Heart left ventricle (tissue), 16 donors: ENCODE data around the gene SLC24A4. TPM values are rescaled to one million over a fixed set of nuclear protein-coding genes. Genes with fewer than 3 reads are reported as not detected.

Source experiments
- ATAC-seq, 4 donors: fragments of 200-7000 bp; cut with Tn5 transposase; one replicate each; pipeline ENCODE4 v1.9.1; 2020 to 2022; ENCODE audit warnings: moderate library complexity in 4 of 4, mild to moderate bottlenecking in 3 of 4, moderate number of reproducible peaks in 1 of 4
- DNase-seq, 5 donors: peaks; one replicate each; pipeline ENCODE4 v3.0.0-alpha.2; 2020
- H3K27ac ChIP-seq, 12 donors: fragments of 200-600 bp; sonication (generic) in 4 of 12; one replicate each; pipeline versions ENCODE4 v1.5.0 to v1.8.0; 2016 to 2022; ENCODE audit warnings: mild to moderate bottlenecking in 2 of 12
- H3K27me3 ChIP-seq, 9 donors: fragments of 200-600 bp; sonication (generic) in 2 of 9; one replicate each; pipeline versions ENCODE4 v1.5.1 to v1.8.0; 2016 to 2022; ENCODE audit warnings: mild to moderate bottlenecking in 3 of 9
- H3K36me3 ChIP-seq, 9 donors: fragments of 200-600 bp; sonication (generic) in 2 of 9; one replicate each; pipeline versions ENCODE4 v1.5.0 to v1.8.0; 2018 to 2022; ENCODE audit warnings: mild to moderate bottlenecking in 2 of 9
- H3K4me1 ChIP-seq, 12 donors: fragments of 200-600 bp; sonication (generic) in 4 of 12; one replicate each; pipeline versions ENCODE4 v1.5.0 to v1.8.0; 2016 to 2022; ENCODE audit warnings: mild to moderate bottlenecking in 3 of 12
- H3K4me3 ChIP-seq, 12 donors: fragments of 200-600 bp; sonication (generic) in 4 of 12; one replicate each; pipeline versions ENCODE4 v1.5.0 to v1.8.0; 2017 to 2022; ENCODE audit warnings: mild to moderate bottlenecking in 9 of 12, moderate library complexity in 4 of 12
- H3K9me3 ChIP-seq, 12 donors: fragments of 200-600 bp; sonication (generic) in 4 of 12; one replicate each; pipeline versions ENCODE4 v1.5.0 to v1.8.0; 2016 to 2022; ENCODE audit warnings: mild to moderate bottlenecking in 1 of 12
- CTCF ChIP-seq, 12 donors: fragments of 200-600 bp; sonication (generic) in 4 of 12; IDR thresholded peaks; one replicate each; pipeline versions ENCODE4 v1.5.0 to v1.8.0; 2018 to 2022; ENCODE audit warnings: antibody characterized with exemption in 12 of 12, mild to moderate bottlenecking in 5 of 12
- POLR2A ChIP-seq, 2 donors: fragments of 450-650 bp; IDR thresholded peaks; one replicate each; pipeline ENCODE4 v1.6.1; 2017; ENCODE audit warnings: antibody characterized with exemption in 2 of 2, mild to moderate bottlenecking in 2 of 2, moderate library complexity in 2 of 2
- WGBS, 4 donors: extraction: QIAGEN DNeasy Blood & Tissue Kit in 2 of 4; methylation state at CpG; one replicate each; pipeline versions ENCODE4 v1.1.5 to v1.1.7; 2013 to 2018; 5-methylcytosine and 5-hydroxymethylcytosine counted together
- intact Hi-C, 10 donors: fragments of 100-400 bp; cut with DNase I; formaldehyde crosslinking; loops; one replicate each; pipeline versions ENCODE4 v1.11.1 to v1.14.2; 2022
- polyA plus RNA-seq, 2 donors: library from polyadenylated mRNA; stranded (reverse); fragments of 200-250 nt; gene quantifications; one replicate each; pipeline ENCODE4 v1.2.3, GENCODE V29; 2013
- total RNA-seq, 9 donors: library from RNA; depleted of rRNA in 2 of 9; stranded (reverse); fragments of >200 nt in 2 of 9; fragmentation: NEBNext Ultra II Directional in 3 of 9; extraction: Animal tissue kit (Norgen Biotek cat#: 25700) in 3 of 9; gene quantifications; one replicate each; pipeline versions ENCODE4 v1.1.0 to v1.2.4, GENCODE V29; 2016 to 2023
- donor health status: ischemic (EF 13 %, LVEDD 7.1; RV severe dilation, severe dysfunction).
- donor health status: healthy with polysubstance abuse.
- donor health status: DM: no; HTN: yes; CAD: no.
- donor health status: DM: no; HTN: no; CAD: no.
- donor health status: ischemic (EF 25% LVEDD 6.9; RV normal size, moderate dysfunction).
- donor health status: ischemic (EF 25% LVEDD 5.7; RV mildly dilated, moderate dysfunction).
- donor health status: healthy.
- donor health status: DM: yes; HTN: yes; CAD: no.
- donor health status: ischemic (EF 35%, LVEDD 5.7; RV mildly dilated, moderate dysfunction).
- donor health status: nonischemic (EF 11% LVEDD 7.7; RV severe dilation, severe dysfunction).
- donor health status: DM: yes; HTN: yes; CAD: no.
- donor health status: PGD.
- donor health status: ischemic (EF 29% LVEDD 5.4; RV normal size, mild dysfunction).
- donor health status: nonischemic (EF 23%, LVEDD 6.1; RV moderate dilation, normal function).

Gene SLC24A4
- total and polyA plus RNA-seq, 11 donors: 0.05 to 1.6 (median 0.23) TPM

- no peak for TF ChIP-seq POLR2A (IDR thresholded peaks at IDR 0.05)
- TF ChIP-seq CTCF (IDR thresholded peaks at IDR 0.05): no peak
- Histone ChIP-seq H3K4me3 (no peak overlapping the region), H3K4me1 (peaks cover 0 to 59% (median 8%) of the 10 kb centered on the region in 12 donors), H3K27ac (no peak overlapping the region), H3K9me3 (no peaks in the 10 kb centered on the region), H3K27me3 (no peaks in the 10 kb centered on the region), H3K36me3 (peaks cover 0 to 3% (median 0%) of the 10 kb centered on the region in 9 donors)
- 92 to 94% (median 93%) methylated on average over 2 of the region's 2 CpGs for WGBS, 4 donors
- intact Hi-C loops: no loop called here
- ATAC-seq (no peak), DNase-seq (no peak)
Measured at GRCh38 chr14:92521058-92521415, 198.1 kb downstream of the SLC24A4 start.

- 91 to 95% (median 92%) methylated on average over 5 to 6 of the region's 6 CpGs for WGBS, 4 donors
- Histone ChIP-seq H3K36me3 (peaks cover 0 to 3% (median 0%) of the 10 kb centered on the region in 9 donors), H3K4me1 (peaks cover 0 to 35% (median 5%) of the 10 kb centered on the region in 12 donors), H3K4me3 (no peak overlapping the region), H3K9me3 (no peaks in the 10 kb centered on the region), H3K27ac (peak overlapping the region in 1 of 12 donors; percentile 65), H3K27me3 (no peaks in the 10 kb centered on the region)
- TF ChIP-seq POLR2A (IDR thresholded peaks at IDR 0.05) (no peak), CTCF (IDR thresholded peaks at IDR 0.05) (no peak)
- no peak for ATAC-seq
- DNase-seq: no peak
- intact Hi-C loops: no loop called here
Measured at GRCh38 chr14:92523752-92524151, 200.8 kb downstream of the SLC24A4 start.

GRCh38 chr14:92524602-92525185, 201.7 kb downstream of the SLC24A4 start:
- no peak for TF ChIP-seq CTCF (IDR thresholded peaks at IDR 0.05)
- TF ChIP-seq POLR2A (IDR thresholded peaks at IDR 0.05): no peak
- Histone ChIP-seq H3K9me3 (no peaks in the 10 kb centered on the region), H3K4me3 (no peak overlapping the region), H3K27me3 (no peaks in the 10 kb centered on the region), H3K36me3 (peaks cover 0 to 3% (median 0%) of the 10 kb centered on the region in 9 donors), H3K4me1 (peaks cover 0 to 29% (median 4%) of the 10 kb centered on the region in 12 donors), H3K27ac (peak overlapping the region in 2 of 12 donors; percentile 49 to 65)
- intact Hi-C loops: no loop called here
- ATAC-seq (no peak), DNase-seq (no peak)
- 74 to 96% (median 86%) methylated on average over 6 to 10 of the region's 10 CpGs for WGBS, 4 donors

- Histone ChIP-seq H3K9me3 (no peaks in the 10 kb centered on the region), H3K27me3 (no peaks in the 10 kb centered on the region), H3K4me3 (no peak overlapping the region), H3K27ac (peak overlapping the region in 2 of 12 donors; percentile 49 to 65), H3K36me3 (peaks cover 0 to under 1% (median 0%) of the 10 kb centered on the region in 9 donors), H3K4me1 (peaks cover 0 to 32% (median 4%) of the 10 kb centered on the region in 12 donors)
- ATAC-seq (peak in 2 of 4 donors; percentile 36 to 57), DNase-seq (no peak)
- WGBS, 4 donors: 86 to 90% (median 87%) methylated on average over 7 to 12 of the region's 12 CpGs
- intact Hi-C loops: no loop called here
- TF ChIP-seq POLR2A (IDR thresholded peaks at IDR 0.05): no peak
- no peak for TF ChIP-seq CTCF (IDR thresholded peaks at IDR 0.05)
Measured at GRCh38 chr14:92525322-92526095, 202.5 kb downstream of the SLC24A4 start.
